Activated naive CD8-positive, alpha-beta T cell treated with anti-CD3 and anti-CD28 coated beads for 36 hours (primary cell): ENCODE results near the gene SMCR8. TPM values are rescaled to one million over a fixed set of nuclear protein-coding genes. Genes with fewer than 3 reads are reported as not detected.
A peak's percentile ranks its signal among the peaks of the same experiment; 100 is the strongest.
"Not testable (repeated sequence)": the region's sequence is repeated elsewhere in the genome, so short reads cannot be mapped to it uniquely, and the experiment has no call there.

Experiments
- DNase-seq: peaks from one replicate; pipeline ENCODE4 v3.0.0; 2021
- H3K27ac Mint-ChIP-seq: one replicate; pipeline ENCODE4 v1.8.0; 2022; ENCODE audit warnings: mild to moderate bottlenecking, moderate library complexity, mixed read lengths
- H3K27me3 Mint-ChIP-seq: one replicate; pipeline ENCODE4 v1.8.0; 2022; ENCODE audit warnings: mild to moderate bottlenecking, mixed read lengths
- H3K36me3 Mint-ChIP-seq: one replicate; pipeline ENCODE4 v1.8.0; 2021; ENCODE audit warnings: mild to moderate bottlenecking, mixed read lengths
- H3K4me1 Mint-ChIP-seq: one replicate; pipeline ENCODE4 v1.8.0; 2021; ENCODE audit warnings: mixed read lengths
- H3K4me3 Mint-ChIP-seq: one replicate; pipeline ENCODE4 v1.8.0; 2022; ENCODE audit warnings: mild to moderate bottlenecking, moderate library complexity, mixed read lengths
- H3K9me3 Mint-ChIP-seq: one replicate; pipeline ENCODE4 v1.8.0; 2022; ENCODE audit warnings: mixed read lengths
- total RNA-seq, 2 experiments: library from RNA; stranded (reverse); gene quantifications; one replicate each; pipeline ENCODE4 v1.2.3, GENCODE V29; 2021

The SMCR8 gene
- total RNA-seq, 2 experiments from 2014 or later, result 19.4 TPM

DNA sequence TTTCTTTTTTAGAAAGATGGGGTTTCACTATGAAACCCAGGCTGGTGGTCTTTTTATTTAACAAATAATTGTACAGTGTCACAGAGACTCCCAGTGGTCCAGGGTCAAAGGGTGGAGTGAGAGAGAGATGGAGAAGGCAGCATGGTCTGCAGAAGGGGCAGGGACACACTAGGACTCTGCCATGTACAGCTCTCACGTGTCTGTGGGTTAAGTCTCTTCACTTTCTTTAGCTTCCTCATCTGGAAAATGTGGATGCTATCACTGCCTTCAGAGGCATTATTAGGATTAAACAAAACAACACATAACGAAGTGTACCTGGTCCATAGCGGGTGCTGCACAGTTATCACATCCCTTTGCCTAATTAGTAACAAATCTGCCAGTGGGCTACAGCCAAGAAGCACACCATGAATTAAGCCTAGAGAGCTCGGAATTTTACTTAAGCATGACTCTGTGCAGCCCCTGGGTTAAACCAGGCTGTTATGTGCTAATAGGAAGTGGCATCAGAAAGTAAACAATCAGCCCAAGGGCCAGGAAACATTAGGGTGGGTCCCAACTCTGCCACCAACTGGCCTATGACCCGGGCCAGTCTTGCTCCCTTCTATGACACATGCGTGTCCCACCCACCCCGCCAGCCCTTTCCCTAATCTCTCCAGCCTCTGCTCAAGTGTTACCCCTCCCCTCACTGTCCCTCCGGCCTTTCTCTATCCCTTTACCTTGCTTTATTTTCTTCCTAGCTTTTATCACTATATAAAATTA is 14.2 kb upstream of the SMCR8 start:
- no peak for DNase-seq
- no peaks in the 10 kb centered on the region for H3K9me3 Mint-ChIP-seq
- H3K4me1 Mint-ChIP-seq, result no peaks in the 10 kb centered on the region
- H3K4me3 Mint-ChIP-seq, result no peak overlapping the region
- no peak overlapping the region for H3K27ac Mint-ChIP-seq
- H3K36me3 Mint-ChIP-seq, result peaks cover 29% of the 10 kb centered on the region
- no peaks in the 10 kb centered on the region for H3K27me3 Mint-ChIP-seq

DNA sequence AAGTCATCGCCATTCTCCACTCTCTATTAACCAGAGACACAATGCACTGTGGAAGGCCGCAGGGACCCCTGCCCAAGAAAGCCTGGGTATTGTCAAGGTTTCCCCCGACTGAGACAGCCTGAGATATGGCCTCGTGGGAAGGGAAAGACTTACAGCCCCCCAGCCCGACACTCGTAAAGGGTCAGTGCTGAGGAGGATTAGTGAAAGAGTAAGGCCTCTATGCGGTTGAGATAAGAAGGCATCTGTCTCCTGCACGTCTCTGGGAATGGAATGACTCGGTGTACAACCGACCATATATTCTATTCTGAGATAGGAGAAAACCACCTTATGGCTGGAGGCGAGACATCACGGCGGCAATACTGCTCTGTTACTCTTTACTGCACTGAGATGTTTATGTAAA is 11.9 kb upstream of the SMCR8 start:
- not testable (repeated sequence) for H3K9me3 Mint-ChIP-seq, H3K4me3 Mint-ChIP-seq, H3K4me1 Mint-ChIP-seq, H3K27ac Mint-ChIP-seq, H3K27me3 Mint-ChIP-seq, DNase-seq
- H3K36me3 Mint-ChIP-seq, result peaks cover 23% of the 10 kb centered on the region

DNA sequence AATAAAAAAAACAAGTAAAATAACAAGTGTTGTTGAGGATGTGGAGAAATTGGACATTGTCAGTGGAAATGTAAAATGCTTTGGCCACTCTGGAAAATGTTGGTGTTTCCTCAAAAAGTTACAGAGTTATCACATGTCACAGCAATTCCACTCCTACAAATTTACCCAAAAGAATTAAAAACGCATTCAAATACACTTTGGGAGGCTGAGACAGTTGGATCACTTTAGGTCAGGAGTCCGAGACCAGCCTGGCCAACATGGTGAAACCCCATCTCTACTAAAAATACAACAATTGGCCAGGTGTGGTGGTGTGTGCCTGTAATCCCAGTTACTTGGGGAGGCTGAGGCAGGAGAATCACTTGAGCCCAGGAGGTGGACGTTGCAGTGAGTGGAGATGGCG is 5.9 kb upstream of the SMCR8 start:
- peaks cover 41% of the 10 kb centered on the region for H3K36me3 Mint-ChIP-seq
- H3K27ac Mint-ChIP-seq, result no peak overlapping the region
- peaks cover 29% of the 10 kb centered on the region for H3K4me1 Mint-ChIP-seq

DNA sequence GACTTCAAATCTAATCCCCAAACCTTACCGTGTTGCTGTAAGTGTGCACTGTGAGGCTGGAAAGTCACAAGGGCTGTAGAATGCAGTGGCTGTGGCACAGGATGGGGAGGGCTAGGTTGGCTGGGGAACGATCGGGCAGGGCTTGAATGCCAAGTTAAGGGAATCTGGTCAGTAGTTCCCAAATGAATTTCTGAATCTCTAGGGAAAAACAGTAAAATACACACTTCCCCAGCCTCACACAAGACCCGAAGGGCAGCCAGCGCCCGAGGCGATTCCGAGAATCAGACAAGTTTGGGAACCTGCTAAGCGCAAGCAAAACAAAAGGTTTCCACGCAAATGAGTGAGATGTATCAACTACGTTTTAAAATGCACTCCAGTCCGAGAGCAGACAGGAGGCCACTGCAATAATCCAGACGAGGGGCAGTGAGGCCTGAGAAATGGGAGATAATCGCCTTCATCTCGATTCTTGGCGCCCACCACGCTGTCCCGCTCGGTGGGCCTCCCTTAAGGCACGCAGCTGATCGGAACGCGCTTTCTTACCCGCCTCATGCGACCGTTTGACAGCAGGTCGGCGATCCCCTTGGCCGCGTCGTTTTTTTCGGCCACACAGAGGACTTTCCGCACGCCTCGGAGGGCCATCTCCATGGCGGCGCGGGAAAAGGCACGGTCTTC is 898 bp upstream of the SMCR8 start:
- DNase-seq, result no peak
- Mint-ChIP-seq H3K27me3 (no peaks in the 10 kb centered on the region), H3K27ac (peak overlapping the region; percentile 98), H3K4me3 (peak overlapping the region; percentile 92), H3K36me3 (peaks cover 57% of the 10 kb centered on the region), H3K9me3 (no peaks in the 10 kb centered on the region), H3K4me1 (peaks cover 61% of the 10 kb centered on the region)

More for the DNA sequence above, 5.9 kb upstream of the SMCR8 start:
- no peak overlapping the region for H3K4me3 Mint-ChIP-seq
- H3K9me3 Mint-ChIP-seq, result no peaks in the 10 kb centered on the region
- no peaks in the 10 kb centered on the region for H3K27me3 Mint-ChIP-seq
- no peak for DNase-seq

DNA sequence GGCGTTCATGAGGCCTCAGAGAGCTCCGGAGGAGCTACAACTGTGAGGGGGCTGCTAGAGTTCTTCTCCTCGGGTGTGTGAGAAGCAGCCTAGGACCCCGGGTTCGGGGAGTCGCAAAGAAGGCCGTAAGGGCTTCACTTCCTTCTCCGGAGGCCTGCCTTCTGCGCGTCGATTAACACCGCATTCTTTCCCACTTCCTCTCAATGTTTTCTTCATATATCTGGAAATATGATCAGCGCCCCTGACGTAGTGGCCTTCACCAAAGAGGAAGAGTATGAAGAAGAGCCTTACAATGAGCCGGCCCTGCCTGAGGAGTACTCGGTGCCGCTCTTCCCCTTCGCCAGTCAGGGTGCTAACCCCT is 449 bp downstream of the SMCR8 start:
- Mint-ChIP-seq H3K36me3 (peaks cover 51% of the 10 kb centered on the region), H3K4me3 (peak overlapping the region; percentile 92), H3K27ac (peak overlapping the region; percentile 98), H3K9me3 (no peaks in the 10 kb centered on the region), H3K27me3 (no peaks in the 10 kb centered on the region), H3K4me1 (peaks cover 71% of the 10 kb centered on the region)
- no peak for DNase-seq

DNA sequence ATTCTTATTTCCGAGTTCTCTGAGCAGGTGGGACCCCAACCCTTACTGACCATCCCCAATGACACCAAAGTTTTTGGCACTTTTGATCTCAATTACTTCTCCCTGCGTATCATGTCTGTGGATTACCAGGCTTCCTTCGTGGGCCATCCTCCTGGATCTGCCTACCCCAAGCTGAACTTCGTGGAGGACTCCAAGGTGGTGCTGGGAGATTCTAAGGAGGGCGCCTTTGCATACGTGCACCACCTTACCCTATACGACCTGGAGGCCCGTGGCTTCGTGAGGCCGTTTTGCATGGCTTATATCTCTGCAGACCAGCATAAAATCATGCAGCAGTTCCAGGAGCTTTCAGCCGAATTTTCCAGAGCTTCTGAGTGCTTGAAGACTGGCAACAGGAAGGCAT is 868 bp downstream of the SMCR8 start:
- peak overlapping the region; percentile 98 for H3K27ac Mint-ChIP-seq
- H3K4me3 Mint-ChIP-seq, result peak overlapping the region; percentile 92
- H3K27me3 Mint-ChIP-seq, result no peaks in the 10 kb centered on the region
- H3K36me3 Mint-ChIP-seq, result peaks cover 47% of the 10 kb centered on the region
- H3K4me1 Mint-ChIP-seq, result peaks cover 71% of the 10 kb centered on the region
- no peak for DNase-seq
- no peaks in the 10 kb centered on the region for H3K9me3 Mint-ChIP-seq

DNA sequence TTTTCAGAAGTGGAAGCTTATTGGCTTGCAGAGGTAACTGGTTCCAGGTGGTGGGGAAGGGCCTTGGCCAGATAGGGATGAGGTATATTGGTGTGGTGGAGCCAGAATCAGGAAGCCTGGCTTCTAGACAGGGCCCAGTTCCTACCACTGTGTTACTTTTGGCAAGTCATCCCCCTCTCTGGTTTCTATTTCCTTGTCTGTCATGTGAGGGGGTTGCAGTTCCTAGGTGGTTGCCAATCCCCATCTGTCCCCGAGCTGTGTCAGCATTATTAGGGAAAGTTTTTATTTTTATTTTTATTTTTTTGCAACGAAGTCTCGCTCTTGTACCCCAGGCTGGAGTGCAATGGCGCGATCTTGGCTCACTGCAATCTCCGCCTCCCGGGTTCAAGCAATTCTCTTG is 3.0 kb downstream of the SMCR8 start:
- Mint-ChIP-seq H3K4me1 (peaks cover 61% of the 10 kb centered on the region), H3K4me3 (peak overlapping the region; percentile 37), H3K27ac (peak overlapping the region; percentile 31), H3K36me3 (peaks cover 35% of the 10 kb centered on the region), H3K27me3 (no peaks in the 10 kb centered on the region), H3K9me3 (no peaks in the 10 kb centered on the region)
- no peak for DNase-seq

DNA sequence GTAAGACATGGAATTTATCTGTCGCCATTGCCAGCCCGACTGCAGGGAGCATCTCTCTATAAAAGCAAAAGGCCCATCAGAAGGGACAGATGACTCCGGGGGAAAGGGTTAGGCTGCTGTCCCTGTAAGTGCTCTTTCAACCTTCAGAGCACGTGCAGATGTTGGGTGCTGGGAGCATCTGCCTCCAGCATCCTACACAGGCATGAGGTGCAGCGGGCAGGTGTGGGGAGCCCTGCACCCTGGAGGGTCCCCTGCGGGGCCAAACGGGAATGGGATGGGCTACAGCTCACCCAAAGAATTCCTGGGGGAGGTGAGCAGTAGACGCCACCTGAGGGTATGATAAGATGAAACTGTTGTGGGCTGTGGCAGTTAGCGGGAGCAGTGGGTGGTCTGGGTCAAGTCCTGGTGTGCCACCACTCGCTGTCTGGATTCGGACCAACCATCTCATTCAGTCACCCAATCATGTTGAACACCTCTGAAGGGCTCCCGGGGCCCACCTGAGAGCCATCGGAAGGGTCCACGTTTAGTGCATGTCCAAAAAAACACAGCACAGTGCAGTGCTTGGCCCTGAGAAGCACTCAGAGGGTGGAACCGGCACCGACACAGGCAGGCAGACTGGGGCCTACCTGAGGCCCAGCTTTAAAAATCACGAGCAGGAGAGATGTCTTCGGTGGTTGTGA is 3.8 kb downstream of the SMCR8 start:
- H3K27me3 Mint-ChIP-seq, result no peaks in the 10 kb centered on the region

DNA sequence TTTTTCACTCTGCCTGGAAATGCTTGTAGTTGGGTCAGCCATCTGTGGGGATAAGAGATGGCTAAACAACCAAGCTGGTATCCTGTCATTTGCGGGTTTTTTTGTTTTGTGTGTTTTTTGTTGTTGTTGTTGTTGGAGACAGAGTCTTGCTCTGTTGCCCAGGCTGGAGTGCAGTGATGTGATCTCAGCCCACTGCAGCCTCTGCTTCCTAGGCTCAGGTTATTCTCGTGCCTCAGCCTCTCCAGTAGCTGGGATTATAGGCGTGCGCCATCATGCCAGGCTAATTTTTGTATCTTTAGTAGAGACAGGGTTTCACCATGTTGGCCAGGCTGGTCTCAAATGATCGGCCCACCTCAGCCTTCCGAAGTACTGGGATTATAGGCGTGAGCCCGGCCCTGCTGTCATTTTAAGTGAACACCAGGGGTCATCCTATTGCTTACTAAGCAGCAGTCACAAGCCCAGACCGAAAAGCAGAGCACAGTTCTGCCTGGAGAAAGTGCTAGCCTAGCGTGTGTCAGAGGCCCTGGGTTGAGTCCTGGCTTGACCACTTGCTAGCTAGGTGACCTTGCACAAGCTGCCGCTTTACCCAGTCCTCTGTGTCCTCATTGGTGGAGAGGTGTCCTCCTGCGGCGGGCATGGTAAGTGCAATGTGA is 4.6 kb downstream of the SMCR8 start:
- Mint-ChIP-seq H3K27ac (no peak overlapping the region), H3K4me3 (peak overlapping the region; percentile 48)

More for the DNA sequence above, 3.8 kb downstream of the SMCR8 start:
- H3K4me1 Mint-ChIP-seq, result peaks cover 56% of the 10 kb centered on the region
- no peak overlapping the region for H3K27ac Mint-ChIP-seq
- peaks cover 29% of the 10 kb centered on the region for H3K36me3 Mint-ChIP-seq
- H3K4me3 Mint-ChIP-seq, result peak overlapping the region; percentile 37
- H3K9me3 Mint-ChIP-seq, result no peaks in the 10 kb centered on the region
- DNase-seq, result no peak

DNA sequence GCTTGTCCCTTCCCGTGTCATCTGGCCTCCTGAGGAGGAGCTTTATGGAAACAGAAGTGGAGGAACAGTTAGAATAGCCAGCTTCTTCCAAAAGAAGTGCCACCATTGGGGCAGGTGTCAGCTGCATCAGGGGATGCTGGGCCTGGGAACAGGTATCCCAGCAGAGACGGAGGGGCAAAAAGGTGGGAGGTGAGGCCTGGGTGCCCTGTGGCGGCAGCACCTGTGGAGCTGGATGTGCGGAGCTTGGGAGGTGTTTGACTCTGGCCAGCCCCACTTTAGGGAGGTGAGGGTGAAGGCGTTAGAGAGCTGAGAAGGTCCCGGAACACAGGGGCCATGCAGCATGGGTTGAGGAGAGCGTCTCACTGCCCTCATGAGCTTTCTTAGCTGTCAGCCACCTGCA is 5.2 kb downstream of the SMCR8 start:
- Mint-ChIP-seq H3K4me3 (no peak overlapping the region), H3K27me3 (no peaks in the 10 kb centered on the region), H3K4me1 (peaks cover 61% of the 10 kb centered on the region), H3K36me3 (peaks cover 24% of the 10 kb centered on the region), H3K9me3 (no peaks in the 10 kb centered on the region), H3K27ac (no peak overlapping the region)
- no peak for DNase-seq

More for the DNA sequence above, 4.6 kb downstream of the SMCR8 start:
- H3K4me1 Mint-ChIP-seq, result peaks cover 55% of the 10 kb centered on the region
- no peak for DNase-seq
- no peaks in the 10 kb centered on the region for H3K27me3 Mint-ChIP-seq
- H3K36me3 Mint-ChIP-seq, result peaks cover 24% of the 10 kb centered on the region
- no peaks in the 10 kb centered on the region for H3K9me3 Mint-ChIP-seq

DNA sequence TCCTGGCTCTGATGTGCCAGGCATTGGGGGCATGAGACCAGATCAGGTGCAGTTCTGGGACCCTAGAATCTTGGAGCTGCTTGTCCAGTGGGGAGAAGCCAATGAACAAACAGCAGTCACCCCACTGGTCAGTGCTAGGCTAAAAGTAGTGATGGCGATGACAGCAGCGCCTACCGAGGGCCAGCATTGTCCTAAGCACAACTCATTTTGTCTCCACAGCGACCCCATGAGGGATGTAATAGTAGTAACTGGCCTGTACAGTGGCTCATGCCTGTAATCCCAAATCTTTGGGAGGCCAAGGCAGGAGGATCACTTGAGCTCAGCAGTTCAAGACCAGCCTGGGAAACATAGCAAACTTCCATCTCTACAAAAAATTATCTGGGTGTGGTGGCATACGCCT is 6.2 kb downstream of the SMCR8 start:
- Mint-ChIP-seq H3K4me3 (no peak overlapping the region), H3K36me3 (peaks cover 20% of the 10 kb centered on the region), H3K4me1 (peaks cover 62% of the 10 kb centered on the region), H3K27me3 (no peaks in the 10 kb centered on the region), H3K27ac (no peak overlapping the region), H3K9me3 (no peaks in the 10 kb centered on the region)
- no peak for DNase-seq

DNA sequence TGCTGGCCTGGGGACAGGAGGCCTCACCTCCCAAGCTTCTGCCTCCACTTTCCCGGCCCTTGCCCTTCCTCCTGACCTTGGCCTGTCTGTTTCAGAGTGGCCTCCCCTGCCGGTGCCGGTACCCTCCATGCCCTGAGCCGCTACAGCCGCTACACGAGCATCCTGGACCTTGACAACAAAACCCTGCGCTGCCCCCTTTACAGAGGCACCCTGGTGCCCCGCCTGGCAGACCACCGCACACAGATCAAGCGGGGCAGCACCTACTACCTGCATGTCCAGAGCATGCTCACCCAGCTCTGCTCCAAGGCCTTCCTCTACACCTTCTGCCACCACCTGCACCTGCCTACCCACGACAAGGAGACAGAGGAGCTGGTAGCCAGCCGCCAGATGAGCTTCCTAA is 7.4 kb downstream of the SMCR8 start:
- H3K4me3 Mint-ChIP-seq, result no peak overlapping the region
- H3K27ac Mint-ChIP-seq, result no peak overlapping the region
- no peaks in the 10 kb centered on the region for H3K9me3 Mint-ChIP-seq
- peaks cover 8% of the 10 kb centered on the region for H3K36me3 Mint-ChIP-seq
- peaks cover 53% of the 10 kb centered on the region for H3K4me1 Mint-ChIP-seq
- no peak for DNase-seq
- H3K27me3 Mint-ChIP-seq, result no peaks in the 10 kb centered on the region

DNA sequence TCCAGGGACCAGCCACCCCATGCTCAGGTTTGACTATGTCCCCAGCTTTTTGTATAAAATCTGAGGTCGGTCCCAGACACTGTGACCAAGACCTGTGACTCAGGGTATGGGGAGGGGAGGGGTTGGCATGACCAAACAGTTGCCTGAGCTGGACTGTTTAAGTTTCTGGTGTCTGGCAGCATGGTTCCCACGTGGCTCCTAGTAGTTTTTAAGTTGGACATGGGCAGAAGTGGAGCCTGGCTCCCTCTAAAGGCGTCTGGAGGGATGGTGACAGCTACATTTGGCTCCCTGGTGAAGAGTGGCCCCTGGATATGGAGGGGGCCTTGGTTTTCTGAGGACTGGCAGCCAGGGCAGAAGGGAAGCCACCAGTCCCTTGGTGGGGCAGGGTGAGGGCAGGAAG is 7.9 kb downstream of the SMCR8 start:
- Mint-ChIP-seq H3K9me3 (no peaks in the 10 kb centered on the region), H3K4me3 (no peak overlapping the region), H3K4me1 (peaks cover 51% of the 10 kb centered on the region), H3K27ac (no peak overlapping the region), H3K36me3 (peaks cover 6% of the 10 kb centered on the region), H3K27me3 (no peaks in the 10 kb centered on the region)
- no peak for DNase-seq

DNA sequence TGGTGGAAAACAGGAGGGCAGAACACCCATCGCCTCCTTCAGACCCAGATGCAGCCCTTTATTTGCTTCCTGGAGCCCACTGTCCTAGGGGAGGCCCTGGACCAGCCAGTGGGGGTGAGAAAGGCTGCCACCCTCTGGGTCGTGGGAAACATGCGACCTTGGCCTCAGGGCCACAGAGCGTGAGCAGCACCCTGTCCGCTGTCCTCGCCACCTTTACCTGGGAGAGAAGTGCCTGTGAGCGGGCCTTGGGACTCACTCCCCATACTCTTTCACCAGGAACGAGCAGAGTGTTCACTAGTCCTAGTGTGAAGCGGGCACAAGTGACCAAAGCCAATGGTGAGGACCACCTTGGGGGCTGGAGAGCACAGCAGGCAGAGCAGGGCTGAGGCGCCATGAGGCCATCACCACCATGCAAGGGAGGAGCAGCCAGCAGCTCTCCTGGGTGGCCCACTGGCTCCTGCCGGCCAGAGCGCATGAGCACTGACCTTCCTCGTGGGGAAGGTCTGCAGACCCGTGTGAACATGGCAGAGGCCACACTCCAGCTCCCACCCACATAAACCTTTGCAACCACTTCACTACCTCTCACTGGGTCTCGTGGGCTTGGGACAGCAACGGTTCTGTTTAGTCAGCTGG is 8.5 kb downstream of the SMCR8 start:
- no peak overlapping the region for H3K4me3 Mint-ChIP-seq
- H3K36me3 Mint-ChIP-seq, result peaks cover 3% of the 10 kb centered on the region
- peaks cover 45% of the 10 kb centered on the region for H3K4me1 Mint-ChIP-seq

More for the DNA sequence above, 8.5 kb downstream of the SMCR8 start:
- Mint-ChIP-seq H3K9me3 (no peaks in the 10 kb centered on the region), H3K27ac (no peak overlapping the region), H3K27me3 (no peaks in the 10 kb centered on the region)
- no peak for DNase-seq
